HG02798 (cell line): ENCODE results near the gene TRERF1.
"Not testable (repeated sequence)": the region's sequence is repeated elsewhere in the genome, so short reads cannot be mapped to it uniquely, and the experiment has no call there.

ENCODE experiments used
- ATAC-seq: cut with Tn5 transposase; IDR thresholded peaks from one replicate; pipeline ENCODE4 v1.9.1; 2021; ENCODE audit warnings: mild to moderate bottlenecking; ENCODE audit not compliant: unreplicated experiment, poor library complexity

The TRERF1 gene

DNA sequence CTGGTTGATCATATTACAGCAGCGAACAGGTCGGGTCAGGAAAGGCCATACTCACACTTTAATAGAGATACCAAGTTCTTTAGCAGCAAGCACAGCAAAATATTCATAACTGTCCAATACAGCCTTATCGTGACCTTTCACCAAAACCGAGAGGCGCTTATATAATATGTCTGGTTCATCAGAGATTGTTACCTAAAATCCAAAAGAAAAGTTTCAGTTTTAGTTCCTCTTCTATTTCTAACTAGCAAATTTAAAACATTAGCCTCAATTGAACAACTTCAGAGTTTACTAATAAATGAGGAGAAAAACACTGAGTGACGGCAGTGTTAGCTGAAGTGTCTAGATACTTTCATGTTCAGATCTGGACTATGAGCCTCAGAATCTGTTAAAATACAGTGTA lies 240.0 kb downstream of the TRERF1 start:
- peak; percentile 40 for ATAC-seq

DNA sequence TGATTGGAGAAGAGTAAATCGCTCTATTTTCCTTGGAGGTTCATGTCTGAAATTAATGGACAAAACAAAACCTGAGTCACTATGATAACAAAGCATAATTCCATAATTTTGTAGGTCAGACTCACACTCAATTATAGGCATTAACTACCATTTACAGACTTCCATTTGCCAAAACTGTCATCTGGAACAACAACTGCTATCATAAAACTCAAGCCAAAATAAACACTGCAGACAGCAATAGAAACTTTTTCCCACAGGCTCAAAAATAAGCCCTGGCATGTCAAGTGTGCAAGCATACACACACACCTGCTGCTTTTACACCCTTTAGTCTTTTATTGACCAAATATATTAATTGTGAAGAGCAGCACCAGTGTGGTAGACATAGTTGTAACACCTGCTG lies 241.2 kb downstream of the TRERF1 start:
- no peak for ATAC-seq

GRCh38 chr6:42207559-42207958 lies 244.2 kb downstream of the TRERF1 start:
- ATAC-seq: not testable (repeated sequence)

GRCh38 chr6:42204768-42205282 lies 246.9 kb downstream of the TRERF1 start:
- no peak for ATAC-seq

- ATAC-seq: no peak
Observed at GRCh38 chr6:42203183-42203582, 248.5 kb downstream of the TRERF1 start.

DNA sequence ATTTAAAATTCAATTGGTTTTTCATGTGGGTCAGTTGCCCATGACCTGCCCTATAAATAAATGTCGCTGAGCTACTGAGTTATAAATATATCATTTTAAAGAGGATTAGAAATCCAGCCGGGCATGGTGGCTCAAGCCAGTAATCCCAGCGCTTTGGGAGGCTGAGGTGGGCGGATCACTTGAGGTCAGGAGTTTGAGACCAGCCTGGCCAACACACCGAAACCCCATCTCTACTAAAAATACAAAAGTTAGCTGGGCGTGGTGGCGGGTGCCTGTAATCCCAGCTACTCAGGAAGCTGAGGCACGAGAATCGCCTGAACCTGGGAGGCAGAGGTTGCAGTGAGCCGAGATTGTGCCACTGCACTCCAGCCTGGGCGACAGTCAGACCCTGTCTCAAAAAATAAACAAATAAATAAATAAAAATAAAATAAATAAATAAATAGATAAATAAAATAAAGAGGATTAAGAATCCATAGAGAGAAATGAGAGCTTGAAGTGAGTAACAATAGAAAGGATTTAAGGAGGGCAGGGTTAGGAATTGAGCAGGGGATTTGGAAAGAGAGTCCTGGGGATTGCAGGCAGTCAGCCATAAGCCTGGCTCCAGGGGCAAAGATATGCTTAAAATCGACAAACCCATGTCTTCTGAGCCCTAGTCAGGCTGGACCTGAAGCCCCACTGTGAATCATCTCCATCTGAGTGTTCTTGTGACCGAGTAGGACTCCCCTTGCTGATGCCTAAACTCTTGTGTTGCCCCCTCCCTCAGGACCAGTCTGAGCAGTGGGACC lies 249.4 kb downstream of the TRERF1 start:
- ATAC-seq: not testable (repeated sequence)

DNA sequence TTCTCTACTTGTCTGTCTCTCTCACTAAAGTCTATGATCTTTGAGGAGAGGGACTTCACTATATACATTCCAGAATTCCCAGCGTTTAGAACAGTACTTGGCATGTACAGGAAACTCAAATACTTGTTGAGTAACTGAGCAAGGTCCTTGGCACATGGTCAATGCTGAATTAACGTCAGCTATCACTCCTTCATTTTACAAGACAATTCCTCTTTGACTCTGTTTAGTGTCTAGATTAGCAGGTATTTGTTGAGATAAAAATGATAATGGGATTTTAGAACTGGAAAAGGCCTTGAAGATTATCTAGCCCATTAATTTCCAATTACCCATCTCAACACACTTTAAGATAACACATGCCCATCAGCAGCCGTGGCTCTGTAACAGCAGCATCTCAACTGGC lies 250.3 kb downstream of the TRERF1 start:
- ATAC-seq: no peak

DNA sequence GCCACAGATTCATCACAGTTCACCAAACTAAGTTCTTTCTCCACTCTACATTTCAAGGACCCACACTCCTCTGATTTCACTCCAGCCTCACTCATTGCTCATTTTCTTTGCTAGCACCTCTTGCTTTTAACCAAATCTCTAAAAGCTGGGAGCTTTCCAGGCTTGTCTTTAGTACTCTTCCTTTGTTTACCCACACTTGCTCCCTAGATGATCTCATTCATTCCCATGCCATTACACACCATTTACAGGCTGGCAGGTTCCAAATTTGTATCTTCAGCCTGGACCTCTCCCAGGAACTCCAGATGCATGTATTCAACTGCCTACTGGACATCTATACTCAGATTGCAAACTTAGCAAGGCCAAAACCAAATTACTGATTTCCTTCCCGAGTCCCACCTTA lies 251.7 kb downstream of the TRERF1 start:
- no peak for ATAC-seq

GRCh38 chr6:42199106-42199981 lies 252.4 kb downstream of the TRERF1 start:
- no peak for ATAC-seq

- ATAC-seq: no peak
Observed at GRCh38 chr6:42197555-42198362, 254.0 kb downstream of the TRERF1 start.

DNA sequence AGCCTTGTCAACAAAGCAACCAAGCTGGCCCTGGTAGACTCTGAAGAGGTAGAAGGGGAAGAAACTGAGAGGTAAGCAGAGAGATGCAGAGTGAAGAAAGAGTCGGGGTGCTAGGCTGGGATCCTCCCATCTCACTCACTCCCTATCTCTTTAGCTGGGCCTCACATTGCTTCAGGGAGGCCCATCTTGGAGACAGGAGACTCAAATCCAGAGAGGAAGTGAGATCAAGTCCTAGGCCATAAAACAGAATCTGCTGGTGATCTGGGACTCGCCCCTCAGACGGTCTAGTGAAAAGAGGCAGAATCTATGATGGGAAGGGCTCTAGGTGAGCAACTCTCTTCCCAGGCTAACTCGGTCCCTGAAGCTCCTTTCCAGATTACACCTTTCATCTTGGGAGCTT lies 256.3 kb downstream of the TRERF1 start:
- ATAC-seq: no peak

- no peak for ATAC-seq
Observed at GRCh38 chr6:42194056-42194455, 257.7 kb downstream of the TRERF1 start.

DNA sequence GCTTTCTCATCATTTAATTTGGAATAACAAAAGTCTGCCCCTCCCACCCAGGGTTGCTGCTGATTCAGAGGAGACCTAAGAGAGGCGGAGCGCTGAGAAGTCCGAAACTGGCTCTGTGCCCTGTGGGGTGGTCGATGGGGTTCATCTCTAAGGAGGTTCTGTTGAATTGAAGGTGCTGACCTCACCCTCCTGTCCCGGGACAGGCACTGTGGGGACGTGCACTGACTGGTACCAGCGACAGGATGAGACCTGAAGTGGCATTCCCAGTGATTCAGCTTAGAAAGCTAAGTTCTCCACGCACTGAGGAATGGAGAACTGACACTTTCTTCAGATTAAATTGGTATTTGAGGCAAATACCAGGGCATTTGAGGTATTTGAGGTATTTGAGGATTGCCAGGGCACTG lies 258.2 kb downstream of the TRERF1 start:
- no peak for ATAC-seq

DNA sequence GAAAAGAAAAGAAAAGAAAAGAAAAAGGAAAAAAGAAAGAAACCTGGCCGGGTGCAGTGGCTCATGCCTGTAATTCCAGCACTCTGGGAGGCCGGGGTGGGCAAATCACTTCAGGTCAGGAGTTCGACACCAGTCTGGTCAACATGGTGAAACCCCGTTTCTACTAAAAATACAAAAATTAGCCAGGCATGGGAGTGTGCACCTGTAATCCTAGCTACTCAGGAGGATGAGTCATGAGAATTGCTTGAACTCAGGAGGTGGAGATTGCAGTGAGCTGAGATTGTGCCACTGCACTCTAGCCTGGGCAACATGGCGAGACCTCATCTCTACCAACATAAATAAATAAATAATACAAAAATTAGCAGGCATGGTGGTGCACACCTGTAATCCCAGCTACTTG lies 259.3 kb downstream of the TRERF1 start:
- not testable (repeated sequence) for ATAC-seq

GRCh38 chr6:42190554-42191183 lies 261.1 kb downstream of the TRERF1 start:
- no peak for ATAC-seq

DNA sequence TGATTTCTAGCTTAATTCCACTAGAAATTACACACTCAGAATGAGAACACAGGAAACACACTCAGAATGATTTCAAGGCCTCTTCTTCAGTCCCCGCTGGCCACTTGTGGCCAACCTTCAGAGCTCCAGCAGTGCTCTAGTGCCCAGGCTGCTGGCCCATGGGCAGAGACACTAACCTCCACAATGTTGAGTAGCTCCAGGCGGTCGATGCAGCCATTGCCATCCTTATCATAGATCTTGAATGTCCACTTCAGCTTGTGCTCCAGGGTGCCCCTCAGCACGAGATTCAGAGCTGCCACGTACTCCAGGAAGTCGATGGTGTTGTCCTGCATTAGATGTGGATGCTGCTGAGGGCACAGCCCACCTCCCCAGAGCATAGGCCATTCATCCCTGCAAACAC lies 263.3 kb downstream of the TRERF1 start:
- ATAC-seq: no peak

DNA sequence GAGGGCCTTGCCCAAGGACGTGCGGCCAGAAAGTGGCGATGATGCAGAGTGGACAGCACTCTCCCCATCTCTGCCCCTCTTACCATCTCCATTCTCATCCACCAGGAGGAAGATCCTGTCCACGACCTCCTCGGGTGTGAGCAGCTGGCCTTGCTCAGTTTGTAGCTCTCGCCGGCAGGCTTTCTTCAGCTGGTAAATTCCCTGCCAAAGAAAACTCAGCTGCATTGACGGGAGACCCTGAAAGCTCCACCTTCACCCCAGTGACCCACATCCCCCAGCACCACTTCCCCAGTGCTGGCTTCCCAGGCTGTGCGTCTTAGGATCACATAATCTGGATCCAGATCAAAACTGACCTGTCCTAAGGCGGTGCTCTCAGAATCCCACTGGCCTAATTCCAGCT lies 266.1 kb downstream of the TRERF1 start:
- ATAC-seq: no peak

DNA sequence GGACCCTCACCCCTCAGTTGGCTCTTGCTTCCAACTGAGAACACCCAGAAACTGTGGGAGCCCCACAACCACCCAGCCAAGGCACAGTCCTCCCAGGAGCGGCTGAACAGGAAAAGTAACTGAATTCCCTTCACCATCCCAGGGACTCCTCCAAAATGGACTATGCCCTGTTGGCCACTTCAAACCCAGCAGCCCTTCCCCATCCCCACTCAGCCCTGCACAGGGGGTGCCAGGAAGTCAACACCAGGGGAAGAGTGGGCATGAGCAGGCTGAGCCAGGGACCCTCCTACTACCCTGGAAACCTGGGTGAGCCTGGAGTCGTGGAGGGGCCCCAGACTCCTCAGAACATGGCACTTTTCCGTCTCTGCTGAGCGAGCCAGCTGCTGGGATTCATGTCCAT lies 267.3 kb downstream of the TRERF1 start:
- no peak for ATAC-seq

DNA sequence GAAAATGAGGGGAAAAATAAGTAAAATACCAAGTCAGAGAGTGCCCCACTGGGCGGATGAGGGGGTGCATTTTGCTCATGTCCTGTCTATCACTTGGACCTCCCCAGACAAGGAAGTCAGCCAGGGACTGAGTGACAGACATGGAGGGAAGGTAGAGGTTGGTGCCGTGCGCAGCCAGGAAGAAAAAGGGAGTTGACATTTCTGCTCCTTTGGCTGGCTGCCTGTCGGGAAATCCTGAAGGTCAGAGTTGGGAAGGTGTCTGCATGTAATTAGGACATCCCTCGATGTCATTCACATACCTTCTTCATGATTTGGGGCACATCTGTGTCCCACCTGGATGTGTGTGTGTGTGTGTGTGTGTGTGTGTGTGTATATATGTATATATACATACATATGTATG lies 269.6 kb downstream of the TRERF1 start:
- ATAC-seq: no peak

DNA sequence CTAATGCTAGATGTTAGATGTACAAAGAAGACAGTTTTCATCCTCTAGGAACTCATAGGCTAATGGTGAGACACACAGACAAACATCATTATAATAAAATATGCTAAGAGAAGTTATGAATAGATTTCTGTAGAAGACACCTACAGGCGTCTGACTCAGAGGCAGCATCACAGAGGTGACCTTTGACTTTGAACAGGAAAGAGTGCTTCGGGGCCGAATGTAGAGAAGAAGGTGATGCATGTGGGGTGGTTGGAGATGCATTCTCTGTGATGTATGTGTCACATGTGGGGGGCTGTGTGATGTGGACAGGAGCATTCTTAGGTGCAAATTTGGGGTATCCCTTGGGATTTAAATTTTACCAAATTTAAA lies 271.8 kb downstream of the TRERF1 start:
- no peak for ATAC-seq
